GM19452 (cell line): ENCODE results near the gene NLK.

ENCODE experiments used
- ATAC-seq: cut with Tn5 transposase; IDR thresholded peaks from one replicate; pipeline ENCODE4 v1.9.1; 2021; ENCODE audit not compliant: unreplicated experiment

NLK gene

DNA sequence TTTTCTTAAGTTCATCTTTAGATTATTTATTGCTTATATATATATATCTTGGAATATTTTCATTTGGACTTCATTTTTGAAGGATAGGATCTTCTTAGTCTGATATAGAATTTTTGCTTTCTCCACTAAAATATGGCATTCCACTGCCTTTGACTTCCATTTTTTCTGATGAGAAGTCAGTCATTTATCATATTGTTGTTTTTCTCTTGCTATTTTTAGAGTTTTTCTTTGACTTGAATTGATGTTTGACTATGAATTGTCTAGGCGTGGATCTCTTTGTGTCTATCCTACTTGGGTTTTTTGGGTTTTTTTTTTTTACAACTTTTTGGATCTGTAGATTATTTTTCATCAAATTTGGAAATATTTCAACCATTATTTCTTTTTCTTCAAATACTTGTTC, 67.7 kb downstream of the NLK start:
- ATAC-seq, result no peak

DNA sequence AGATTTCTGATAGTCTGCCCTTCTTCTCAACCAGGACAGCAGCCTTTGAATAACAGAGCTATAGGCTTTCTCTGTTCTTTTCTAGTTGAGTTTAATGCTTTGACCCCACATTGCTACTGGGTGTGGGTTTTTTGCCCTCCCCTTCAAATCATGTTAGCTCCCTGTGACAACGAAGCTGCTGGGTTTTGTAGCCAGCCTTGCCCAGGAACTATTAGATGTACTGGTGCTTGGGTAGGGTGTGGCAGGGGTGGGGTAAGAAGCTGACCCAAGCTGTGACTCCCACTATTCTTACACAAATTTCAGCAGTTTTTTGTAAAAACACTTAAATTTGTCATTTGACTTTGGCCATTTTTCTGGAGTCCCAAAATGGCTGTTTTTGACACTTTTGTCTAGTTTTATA, 69.7 kb downstream of the NLK start:
- ATAC-seq, result no peak

DNA sequence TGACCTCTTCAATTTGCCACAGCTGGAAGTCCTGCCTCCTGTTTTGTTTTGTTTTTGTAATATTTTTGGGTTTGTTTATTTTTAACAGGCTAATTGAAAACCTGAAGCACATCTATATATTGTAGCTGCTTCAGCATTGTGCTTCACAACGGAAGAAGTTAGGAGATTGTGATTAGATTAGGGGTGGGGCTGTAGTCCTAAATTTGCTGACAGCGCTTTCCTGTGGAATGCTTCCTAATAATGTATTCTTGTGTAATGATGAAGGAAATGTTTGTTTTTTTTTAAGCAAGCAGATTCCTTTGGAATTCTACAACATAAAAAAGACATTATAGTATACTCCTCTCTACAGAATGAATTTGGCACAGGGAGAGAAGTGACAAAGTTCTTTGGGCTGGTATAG, 70.1 kb downstream of the NLK start:
- ATAC-seq, result no peak

DNA sequence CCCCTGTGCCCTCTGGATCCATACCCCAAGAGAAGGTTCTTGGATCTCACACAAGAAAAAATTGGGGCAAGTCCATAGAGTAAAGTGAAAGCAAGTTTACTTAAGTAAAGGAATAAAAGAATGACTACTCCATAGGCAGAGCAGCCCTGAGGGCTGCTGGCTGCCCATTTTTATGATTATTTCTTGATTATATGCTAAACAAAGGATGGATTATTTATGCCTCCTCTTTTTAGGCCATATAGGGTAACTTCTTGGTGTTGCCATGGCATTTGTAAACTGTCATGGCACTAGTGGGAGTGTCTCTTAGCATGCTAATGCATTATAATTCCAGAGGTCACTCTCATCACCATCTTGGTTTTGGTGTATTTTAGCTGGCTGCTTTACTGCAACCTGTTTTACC, 70.8 kb downstream of the NLK start:
- ATAC-seq, result no peak

DNA sequence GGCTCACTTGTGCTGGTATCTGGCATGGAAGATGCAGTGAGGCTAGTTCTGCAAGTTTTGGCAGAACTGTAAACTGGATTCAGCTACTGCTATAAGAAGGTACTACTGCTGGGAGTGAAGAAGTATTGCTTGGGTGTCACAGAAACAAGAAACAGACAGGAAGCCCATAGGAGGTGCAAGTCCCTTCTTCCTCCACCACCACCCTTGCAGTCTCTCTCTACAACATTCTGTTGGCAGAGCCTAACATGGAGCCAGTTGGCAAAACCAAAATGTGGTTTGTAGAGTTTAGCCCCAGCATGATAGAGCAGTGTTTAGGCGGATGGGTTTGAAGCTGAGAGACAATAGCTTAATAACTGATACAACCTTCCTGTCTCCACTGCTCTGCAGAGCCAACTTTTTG, 72.6 kb downstream of the NLK start:
- ATAC-seq, result no peak

DNA sequence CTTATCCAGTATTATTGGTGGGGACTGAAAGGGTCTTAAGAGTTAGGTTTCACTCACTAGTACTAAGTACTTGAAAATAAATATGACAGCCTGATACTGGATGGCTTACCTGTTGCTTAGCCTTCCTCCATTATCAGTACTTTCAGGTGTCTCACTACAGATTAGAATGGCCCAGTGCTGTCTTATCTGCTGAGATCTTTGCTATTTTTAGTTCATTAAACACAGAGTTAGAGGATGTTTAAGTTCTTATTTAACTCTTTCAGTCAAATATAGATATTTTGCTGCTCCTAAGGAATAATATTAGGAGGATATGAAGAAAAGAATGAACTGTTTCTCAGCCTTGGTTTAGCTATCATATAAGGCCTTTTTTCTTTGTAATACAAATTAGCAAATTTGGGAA, 74.8 kb downstream of the NLK start:
- no peak for ATAC-seq

DNA sequence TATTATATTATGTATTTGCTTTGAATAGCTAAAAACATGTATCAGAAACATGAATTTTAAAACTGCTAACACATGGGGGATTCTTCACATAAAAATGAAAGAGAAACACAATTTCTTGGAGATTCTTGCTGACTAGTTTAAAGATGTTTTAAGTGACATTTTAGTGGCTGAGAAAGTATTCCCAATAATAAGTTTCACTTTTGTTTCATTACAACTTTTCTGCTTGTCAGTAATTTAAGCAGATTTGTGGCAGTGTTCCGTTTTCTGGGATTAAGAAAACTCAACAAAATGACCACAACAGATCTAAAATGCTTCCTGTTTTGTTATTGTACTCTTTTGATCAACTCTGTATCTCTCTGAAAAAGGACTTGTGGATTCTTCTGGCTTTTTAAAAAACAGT, 75.9 kb downstream of the NLK start:
- ATAC-seq, result no peak

DNA sequence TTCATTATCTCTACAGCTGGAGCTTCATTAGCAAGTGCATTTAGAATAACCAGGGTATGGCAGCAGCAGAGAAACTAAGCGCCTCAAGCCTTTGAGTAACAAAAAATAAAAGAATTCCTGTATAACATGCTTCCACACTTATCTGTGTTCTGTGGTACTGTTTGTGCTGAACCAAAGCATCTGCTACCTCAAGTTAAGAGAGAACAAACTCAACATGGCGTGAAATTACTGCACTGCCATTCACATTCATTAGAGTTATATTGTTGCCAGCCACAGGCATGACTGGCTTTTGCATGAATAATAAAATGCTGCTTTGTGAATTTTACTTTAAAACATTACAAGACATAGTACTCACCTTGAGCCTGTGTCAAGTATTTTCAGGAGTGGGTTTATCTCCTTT, 76.6 kb downstream of the NLK start:
- ATAC-seq, result no peak

DNA sequence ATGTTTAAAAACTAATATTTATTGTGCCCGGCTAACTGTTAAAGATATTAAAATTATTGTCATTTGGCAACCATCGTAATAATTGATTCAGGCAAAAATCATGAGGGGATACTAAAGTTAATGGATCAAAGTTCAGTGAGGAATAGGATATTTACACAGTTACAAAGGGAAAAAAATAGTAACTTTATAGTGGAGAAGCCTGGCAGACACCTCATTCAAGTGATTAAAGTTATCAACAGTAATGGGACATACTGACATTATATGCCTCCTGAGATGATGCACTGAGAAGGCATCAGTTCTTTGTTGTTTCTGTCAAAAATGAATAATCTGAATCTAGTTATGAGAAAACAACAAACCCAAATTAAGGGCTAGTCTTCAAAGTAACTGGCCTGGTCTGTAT, 77.1 kb downstream of the NLK start:
- ATAC-seq, result no peak

DNA sequence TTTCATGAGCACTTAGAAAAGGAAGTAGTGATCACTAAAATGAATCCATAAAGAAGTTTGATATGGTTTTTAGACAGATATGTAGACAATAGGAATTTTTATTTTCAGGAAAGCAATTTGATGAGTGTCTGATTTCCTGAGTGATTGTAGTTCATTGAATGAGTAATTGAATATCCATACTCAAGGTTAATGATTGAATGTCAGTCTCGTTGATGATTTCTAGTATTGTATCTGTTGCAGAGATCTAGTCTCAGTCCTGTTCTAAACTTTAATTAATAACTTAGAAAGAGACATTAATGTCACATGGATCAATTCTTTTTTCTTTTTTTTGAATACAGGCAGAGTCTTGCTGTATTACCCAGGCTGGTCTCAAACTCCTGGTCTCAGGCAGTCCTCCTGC, 78.3 kb downstream of the NLK start:
- no peak for ATAC-seq

DNA sequence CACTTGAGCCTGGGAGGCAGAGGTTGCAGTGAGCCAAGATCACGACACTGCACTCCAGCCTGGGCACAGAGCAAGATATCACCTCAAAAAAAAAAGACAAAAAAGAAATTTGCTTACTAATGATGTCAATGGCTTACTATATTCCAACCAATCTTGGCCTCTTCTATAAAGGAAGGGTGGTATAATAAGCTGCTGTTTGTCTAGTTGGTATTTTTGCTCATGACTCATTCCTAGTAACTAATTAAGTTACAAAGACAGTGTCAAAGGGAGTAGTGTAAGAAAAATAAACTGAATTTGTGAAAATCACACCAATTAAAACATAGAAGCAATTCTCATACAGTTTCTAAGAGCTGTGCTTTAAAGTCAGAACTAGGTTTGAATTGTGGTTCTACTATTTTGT, 82.5 kb downstream of the NLK start:
- no peak for ATAC-seq

DNA sequence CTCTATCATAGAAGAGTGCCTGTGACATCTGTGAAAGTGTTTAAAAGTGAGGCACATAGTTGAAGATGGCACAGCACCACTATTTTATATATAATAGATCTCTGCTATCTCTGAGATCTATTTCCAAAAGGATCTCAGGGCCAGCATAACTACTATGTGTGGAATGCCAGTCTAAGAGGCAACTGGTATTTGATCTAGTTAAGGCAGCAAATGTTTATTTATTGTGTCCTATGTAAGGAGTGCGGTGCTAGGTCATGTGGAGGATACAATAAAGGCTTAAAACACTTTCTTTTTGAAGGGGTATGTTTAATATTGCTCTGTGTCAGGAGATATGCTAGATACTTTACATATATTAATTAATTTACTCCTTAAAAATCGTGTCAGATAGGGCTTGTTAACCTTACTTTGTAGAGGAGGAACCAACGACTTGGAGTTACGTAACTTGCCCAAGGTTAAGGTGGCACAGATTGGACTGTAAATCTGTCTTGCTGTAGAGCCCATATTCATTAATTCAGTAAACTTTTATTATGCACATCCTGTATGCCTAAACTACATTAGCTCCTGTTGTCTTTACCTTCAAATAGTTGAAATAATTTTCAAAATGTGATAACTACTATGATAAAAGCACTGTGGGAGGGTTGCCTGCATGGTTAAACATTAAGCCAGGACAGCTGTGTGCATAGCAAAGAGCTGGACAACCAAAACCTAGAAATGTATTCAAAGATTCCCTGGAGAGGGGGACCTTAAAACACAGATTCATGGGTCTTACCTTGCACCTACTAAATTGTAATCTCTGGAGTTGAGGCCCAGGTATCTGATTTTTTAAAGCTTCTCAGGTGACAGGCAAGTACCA, 83.3 kb downstream of the NLK start:
- ATAC-seq, result no peak

DNA sequence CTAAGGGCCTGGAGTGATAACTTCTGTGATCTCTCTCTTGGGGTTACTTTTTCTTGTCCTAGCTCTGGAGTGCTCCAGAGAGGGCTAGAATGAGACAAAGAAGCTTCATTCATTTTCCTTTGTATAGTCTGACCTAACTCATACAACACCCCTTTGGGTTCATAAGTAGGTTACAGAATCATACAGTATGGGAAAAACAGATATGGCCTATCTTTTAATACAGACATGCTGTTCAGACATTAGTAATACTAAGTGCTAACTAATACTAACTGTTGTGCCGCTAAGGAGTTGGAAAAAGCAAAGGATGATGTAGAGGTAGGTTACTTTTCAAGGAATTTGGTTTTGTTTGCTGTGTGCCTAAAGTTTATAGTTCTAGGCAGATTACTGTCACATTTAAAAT, 84.7 kb downstream of the NLK start:
- ATAC-seq, result no peak

DNA sequence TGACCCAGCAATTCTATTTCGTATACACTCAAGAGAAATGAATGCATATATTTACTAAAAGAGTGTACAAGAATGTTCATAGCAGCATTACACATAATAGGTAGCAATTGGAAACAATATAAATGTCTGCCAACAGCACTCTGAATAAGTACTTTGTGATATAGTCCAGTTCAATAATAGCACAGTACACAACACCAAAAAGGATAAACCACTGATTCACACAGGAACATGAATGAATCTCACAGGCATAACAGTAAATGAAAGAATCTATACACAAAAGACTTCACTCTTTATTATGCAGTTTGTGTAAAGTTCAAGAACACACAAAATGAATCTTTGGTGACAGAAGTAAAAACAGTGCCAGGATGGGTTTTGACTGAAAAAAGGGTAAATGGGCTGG, 86.3 kb downstream of the NLK start:
- no peak for ATAC-seq

DNA sequence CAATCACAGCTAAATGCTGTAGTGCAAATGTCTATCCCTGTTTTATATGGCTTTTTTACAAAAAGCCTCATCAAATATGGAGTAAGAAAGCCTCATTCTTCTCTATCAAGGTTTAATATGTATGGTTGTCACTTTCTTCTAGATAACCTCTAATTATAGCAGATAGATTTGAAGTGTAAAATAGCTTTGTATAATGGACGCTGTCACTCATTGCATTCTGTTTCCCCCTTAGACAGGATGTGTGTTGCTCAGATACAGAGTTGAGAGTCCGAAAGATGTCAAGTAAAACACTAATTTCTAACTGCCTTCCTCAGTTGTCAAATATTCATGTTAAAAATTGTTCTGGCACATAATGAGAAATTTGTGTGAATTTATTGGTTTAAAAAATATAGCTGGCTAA, 88.0 kb downstream of the NLK start:
- ATAC-seq, result no peak

DNA sequence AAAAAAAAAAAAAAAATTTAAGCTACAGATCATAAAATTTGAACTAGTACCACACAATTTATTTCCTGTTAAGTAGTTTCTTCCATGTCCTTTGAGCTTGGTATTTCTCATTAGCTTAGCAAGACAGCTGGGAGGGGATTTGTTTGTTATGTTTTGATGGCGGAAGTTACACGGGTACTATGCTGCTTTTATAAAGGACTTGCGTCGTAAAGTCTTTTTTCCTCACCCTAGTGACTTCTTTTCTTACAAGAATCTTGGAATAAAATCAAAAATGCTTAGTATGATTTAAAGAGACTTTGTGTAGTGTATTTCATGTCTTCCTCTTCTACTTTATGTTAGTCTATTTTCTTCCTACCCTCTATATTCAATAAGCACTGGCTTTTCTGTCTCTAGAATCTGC, 89.1 kb downstream of the NLK start:
- ATAC-seq, result no peak

DNA sequence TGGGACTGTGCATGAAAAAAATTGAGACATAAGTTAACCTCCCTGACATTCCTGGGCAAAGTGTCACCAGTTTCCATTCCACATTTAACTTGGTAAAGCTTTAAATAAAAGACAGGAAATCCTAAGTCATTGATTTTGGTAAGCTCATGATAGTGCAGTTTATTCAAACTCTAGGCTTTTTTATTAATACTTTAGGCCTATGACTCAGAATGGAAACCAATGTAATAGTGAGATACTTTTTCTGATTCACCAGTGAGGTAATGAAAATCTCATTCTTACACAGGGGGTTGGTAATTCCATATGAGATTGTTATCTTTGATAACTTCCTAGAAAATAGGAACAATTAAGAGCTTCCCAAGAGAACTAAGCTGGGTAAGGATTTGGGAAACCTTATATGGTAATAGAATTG, 91.1 kb downstream of the NLK start:
- no peak for ATAC-seq

DNA sequence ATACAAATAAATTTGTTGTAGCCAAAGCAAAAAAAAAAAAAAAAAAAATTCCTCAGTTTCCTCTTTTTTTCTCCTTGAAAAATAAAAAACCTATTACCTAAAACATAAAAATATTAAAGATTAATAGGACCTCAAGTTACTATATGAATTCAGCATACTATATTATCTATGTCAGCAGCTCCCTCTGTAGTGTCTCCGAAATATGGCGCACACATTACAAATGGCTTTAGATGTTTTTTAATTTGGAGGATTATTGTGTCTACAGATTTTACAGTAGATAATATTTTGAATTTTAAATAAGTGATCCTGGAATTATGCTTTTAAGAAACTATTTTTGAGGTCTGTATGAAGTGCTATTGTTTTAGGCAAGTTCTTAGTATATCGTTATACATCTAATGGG, 94.4 kb downstream of the NLK start:
- ATAC-seq, result no peak

DNA sequence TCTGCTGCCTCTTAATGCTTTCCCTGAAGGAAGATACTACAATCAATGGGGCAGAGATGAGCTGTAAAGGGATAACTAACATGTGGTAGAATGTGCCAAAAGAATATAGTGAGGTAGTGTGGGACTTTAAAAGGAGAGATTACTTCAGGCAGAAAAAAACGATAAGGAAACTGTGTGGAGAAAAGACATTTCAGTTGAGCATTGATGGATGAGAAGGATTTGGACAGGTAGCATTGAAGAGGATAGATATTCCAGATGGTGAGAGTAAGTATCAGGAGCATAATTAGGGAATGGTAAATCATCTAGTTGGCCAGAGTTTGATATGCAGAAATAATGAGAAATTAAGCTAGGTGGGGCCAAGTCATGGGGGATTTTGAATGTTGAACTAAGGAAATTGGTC, 97.3 kb downstream of the NLK start:
- ATAC-seq, result no peak

DNA sequence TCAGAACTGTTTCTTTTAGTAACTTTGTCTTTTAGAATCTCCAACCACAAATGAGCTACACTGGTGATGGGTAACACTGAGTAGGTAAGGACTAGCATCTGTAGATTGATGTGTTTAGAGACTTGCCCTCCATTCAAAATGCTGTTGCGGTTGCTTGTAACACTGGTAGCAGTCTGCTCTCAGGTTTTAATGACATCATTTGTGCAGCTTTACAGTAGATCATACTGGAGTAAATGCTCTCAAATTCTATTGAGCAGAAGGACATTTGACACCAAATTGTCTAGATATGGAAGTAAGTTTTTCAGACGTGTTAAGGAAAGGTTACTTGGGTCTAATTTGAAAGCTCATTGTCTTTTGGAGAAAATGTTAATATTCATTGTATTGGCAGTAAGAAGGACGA, 98.8 kb downstream of the NLK start:
- ATAC-seq, result no peak

DNA sequence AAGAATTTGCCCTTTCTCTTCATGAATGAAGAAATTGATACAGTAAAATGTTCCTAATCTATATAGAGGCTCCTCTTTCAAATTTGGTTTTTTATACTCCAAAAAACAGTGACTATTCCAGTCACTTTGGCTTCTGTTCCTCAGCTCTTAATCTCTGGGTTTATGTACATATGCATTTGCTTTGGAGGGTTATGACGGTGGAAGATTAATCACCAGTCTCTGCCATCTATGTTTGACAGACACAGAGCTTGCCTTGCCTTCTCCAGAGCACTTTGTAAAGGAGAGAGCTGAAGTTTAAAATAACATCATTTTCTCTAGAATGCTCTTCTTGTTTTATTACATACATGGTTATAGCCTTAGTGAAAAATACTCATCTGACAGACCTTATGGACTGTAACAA, 99.3 kb downstream of the NLK start:
- ATAC-seq, result no peak

DNA sequence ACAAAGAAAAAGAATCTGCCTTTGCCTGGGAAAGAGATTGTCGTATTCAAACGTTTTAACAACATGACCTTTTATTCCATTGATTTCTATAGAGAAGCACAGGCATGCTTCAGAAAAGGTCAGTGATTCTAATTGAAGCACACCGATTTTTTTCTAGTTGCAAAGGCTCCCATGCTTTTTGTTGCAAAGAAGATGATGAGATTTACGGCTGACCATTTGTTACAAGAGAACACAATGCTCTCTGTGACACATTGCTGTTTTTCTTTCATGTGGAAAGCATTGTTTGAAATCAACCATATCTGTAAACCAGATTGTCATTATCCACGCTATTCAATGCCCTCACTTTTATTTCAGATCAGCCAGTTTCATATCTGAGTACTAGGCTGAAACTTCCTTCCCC, 99.8 kb downstream of the NLK start:
- ATAC-seq, result no peak

DNA sequence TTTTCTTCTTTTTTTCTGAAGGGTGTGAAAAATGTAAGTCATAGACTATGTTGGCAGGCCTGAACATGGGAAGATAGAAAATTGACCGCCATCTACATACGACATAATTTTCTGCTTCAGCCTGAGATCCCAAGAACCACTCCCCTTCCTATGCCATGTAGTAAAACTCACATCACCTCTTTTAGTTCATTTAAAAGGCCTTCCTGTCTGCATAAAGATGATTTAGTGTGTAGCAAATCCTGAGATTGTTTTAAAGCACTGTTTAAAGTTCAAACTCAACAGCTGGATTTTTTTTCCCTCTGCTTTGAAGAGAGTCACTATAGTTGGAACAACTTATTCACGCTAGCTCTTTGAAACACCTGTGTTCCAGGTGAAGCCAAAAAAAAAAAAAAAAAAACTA, 101.5 kb downstream of the NLK start:
- no peak for ATAC-seq
